A673 (cell line): ENCODE measurements around the gene PCSK6. TPM values are rescaled to one million over a fixed set of nuclear protein-coding genes. Genes with fewer than 3 reads are reported as not detected.
"Not testable (repeated sequence)": the region's sequence is repeated elsewhere in the genome, so short reads cannot be mapped to it uniquely, and the experiment has no call there.

Experiments
- BruUV-seq: library from RNA; stranded (reverse); fragments of 400-500 nt; replicated peaks from 2 replicates; lab custom pipeline; 2021; lab: Mats Ljungman, UMichigan
- CTCF ChIA-PET: fragments of 300-600 bp; sonication (Branson Sonifier 250); formaldehyde crosslinking; loops from one replicate; lab custom pipeline; 2022; ENCODE audit warnings: antibody characterized with exemption; lab: Charles Lee
- POLR2A ChIA-PET: fragments of 300-600 bp; sonication (Branson Sonifier 250); formaldehyde crosslinking; loops from one replicate; lab custom pipeline; 2022; ENCODE audit warnings: antibody characterized with exemption; ENCODE audit not compliant: low non-redundant PET; lab: Charles Lee
- DNase-seq: peaks from one replicate; pipeline ENCODE4 v3.0.0-alpha.2; 2015; ENCODE audit warnings: low spot score
- H3K27ac ChIP-seq: fragments of 200-600 bp; sonication (generic); 2 replicates; pipeline ENCODE4 v1.5.1; 2016; ENCODE audit warnings: mixed run types, low read depth, mild to moderate bottlenecking, mixed read lengths, antibody characterized with exemption, low read length; ENCODE audit not compliant: poor library complexity, severe bottlenecking
- H3K27me3 ChIP-seq: fragments of 200-600 bp; sonication (generic); replicated peaks from 2 replicates; pipeline ENCODE4 v1.6.1; 2017; ENCODE audit warnings: mixed run types, low read depth, mild to moderate bottlenecking, mixed read lengths, antibody characterized with exemption, low read length; ENCODE audit not compliant: insufficient read depth, poor library complexity
- H3K36me3 ChIP-seq: fragments of 200-600 bp; sonication (generic); 2 replicates; pipeline ENCODE4 v1.6.1; 2016; ENCODE audit warnings: mixed run types, mild to moderate bottlenecking, mixed read lengths, antibody characterized with exemption, low read length; ENCODE audit not compliant: insufficient read depth, poor library complexity, severe bottlenecking
- H3K4me1 ChIP-seq: fragments of 200-600 bp; sonication (generic); 2 replicates; pipeline ENCODE4 v1.6.1; 2017; ENCODE audit warnings: mixed run types, mild to moderate bottlenecking, mixed read lengths, antibody characterized with exemption, low read length; ENCODE audit not compliant: insufficient read depth, poor library complexity, severe bottlenecking
- H3K4me3 ChIP-seq: fragments of 200-600 bp; sonication (generic); 2 replicates; pipeline ENCODE4 v1.5.1; 2016; ENCODE audit warnings: low read depth, mixed run types, mild to moderate bottlenecking, mixed read lengths, low read length; ENCODE audit not compliant: poor library complexity, severe bottlenecking
- H3K9me3 ChIP-seq: fragments of 200-600 bp; sonication (generic); 2 replicates; pipeline ENCODE4 v1.6.1; 2016; ENCODE audit warnings: mixed run types, low read depth, mild to moderate bottlenecking, mixed read lengths, antibody characterized with exemption, low read length; ENCODE audit not compliant: poor library complexity, severe bottlenecking
- CTCF ChIP-seq: fragments of 300-800, 200-600 bp; sonication (generic); conservative IDR thresholded peaks from 2 replicates; pipeline ENCODE4 v1.5.1; 2017; ENCODE audit warnings: low read depth, mild to moderate bottlenecking, antibody characterized with exemption, low read length, moderate library complexity, mixed read lengths
- EZH2 ChIP-seq: fragments of 200-600 bp; sonication (generic); IDR thresholded peaks from 2 replicates; pipeline ENCODE4 v1.6.1; 2017; ENCODE audit warnings: borderline replicate concordance, low read depth, mild to moderate bottlenecking, mixed read lengths, antibody characterized with exemption, low read length; ENCODE audit not compliant: poor library complexity, severe bottlenecking
- intact Hi-C: fragments of 100-400 bp; cut with micrococcal nuclease; formaldehyde crosslinking; loops from one replicate; pipeline ENCODE4 v1.10.0; 2022; ENCODE audit not compliant: unreplicated experiment
- total RNA-seq: library from RNA; stranded (reverse); gene quantifications from 2 replicates; pipeline ENCODE4 v1.2.3, GENCODE V29; 2021

The PCSK6 gene
- total RNA-seq, 1 experiment from 2014 or later = 2.6 TPM

GRCh38 chr15:101288905-101289513, 200.5 kb downstream of the PCSK6 start:
- no peak overlapping the region for H3K4me3 ChIP-seq
- no TSS peak for BruUV-seq
- no peak overlapping the region for H3K27ac ChIP-seq
- peaks cover 10% of the 10 kb centered on the region for H3K4me1 ChIP-seq
- POLR2A ChIA-PET = no interaction called here
- CTCF ChIA-PET = interaction anchor here (0.6 kb wide), 2 partner anchors 353 to 439 kb away, joined by 3 to 17 read pairs; no protein-coding TSS in a partner anchor
- TF ChIP-seq CTCF (peak; percentile 73), EZH2 (no peak)
- peak; percentile 73 for DNase-seq
- H3K27me3 ChIP-seq = no peaks in the 10 kb centered on the region
- no peaks in the 10 kb centered on the region for H3K9me3 ChIP-seq
- intact Hi-C loops = no loop called here
- H3K36me3 ChIP-seq = peaks cover 76% of the 10 kb centered on the region

DNA sequence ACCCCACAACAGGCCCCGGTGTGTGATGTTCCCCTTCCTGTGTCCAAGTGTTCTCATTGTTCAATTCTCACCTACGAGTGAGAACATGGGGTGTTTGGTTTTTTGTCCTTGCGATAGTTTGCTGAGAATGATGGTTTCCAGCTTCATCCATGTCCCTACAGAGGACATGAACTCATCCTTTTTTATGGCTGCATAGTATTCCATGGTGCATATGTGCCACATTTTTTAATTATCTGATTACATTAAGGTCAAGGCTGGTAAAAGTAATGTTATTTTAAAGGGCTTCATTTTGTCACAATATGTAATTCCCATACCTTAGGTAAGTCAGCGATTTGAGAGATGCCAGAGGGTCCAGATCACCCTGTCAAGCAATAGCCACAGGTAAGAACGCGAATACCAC, 202.2 kb downstream of the PCSK6 start:
- H3K4me3 ChIP-seq, intact Hi-C loops, BruUV-seq, CTCF ChIA-PET, POLR2A ChIA-PET, H3K9me3 ChIP-seq, H3K27me3 ChIP-seq, H3K27ac ChIP-seq, H3K4me1 ChIP-seq, DNase-seq: not testable (repeated sequence)
- peaks cover 91% of the 10 kb centered on the region for H3K36me3 ChIP-seq

DNA sequence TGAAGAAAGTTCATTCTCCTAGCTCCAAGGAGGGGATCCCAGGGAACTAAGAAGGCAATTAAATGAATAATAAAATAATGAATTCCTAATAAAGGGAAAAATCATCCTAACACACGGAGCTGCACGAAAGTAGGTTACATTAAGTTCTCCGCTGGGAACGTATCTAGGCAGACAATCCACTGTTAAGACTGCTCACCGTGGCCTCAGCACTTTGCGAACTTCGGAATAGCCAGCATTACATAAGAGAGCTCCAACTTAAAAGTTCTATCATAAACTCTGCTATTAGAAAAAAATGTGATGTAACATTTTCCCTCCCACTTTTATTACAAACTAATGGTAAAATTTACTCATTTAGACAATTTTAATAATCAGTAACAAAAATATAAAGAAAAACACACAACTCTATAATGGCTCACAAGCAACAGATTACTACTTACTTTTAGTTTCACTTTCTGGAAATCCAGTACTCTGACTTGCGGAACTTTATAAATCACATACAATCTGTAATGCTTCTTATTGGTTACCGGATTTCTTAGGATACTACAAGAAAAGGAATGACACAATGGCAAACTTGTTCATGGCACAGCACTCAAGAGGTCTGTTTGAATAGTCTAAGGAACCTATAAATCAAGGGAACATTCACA, 202.9 kb downstream of the PCSK6 start:
- no peak overlapping the region for H3K4me3 ChIP-seq
- H3K27me3 ChIP-seq = no peaks in the 10 kb centered on the region
- POLR2A ChIA-PET = no interaction called here
- TF ChIP-seq EZH2 = no peak
- TF ChIP-seq CTCF = no peak
- intact Hi-C loops = no loop called here
- H3K36me3 ChIP-seq = peaks cover 91% of the 10 kb centered on the region
- H3K9me3 ChIP-seq = no peaks in the 10 kb centered on the region
- no peak overlapping the region for H3K27ac ChIP-seq
- no TSS peak for BruUV-seq
- CTCF ChIA-PET = no interaction called here
- no peak for DNase-seq
- H3K4me1 ChIP-seq = no peaks in the 10 kb centered on the region

DNA sequence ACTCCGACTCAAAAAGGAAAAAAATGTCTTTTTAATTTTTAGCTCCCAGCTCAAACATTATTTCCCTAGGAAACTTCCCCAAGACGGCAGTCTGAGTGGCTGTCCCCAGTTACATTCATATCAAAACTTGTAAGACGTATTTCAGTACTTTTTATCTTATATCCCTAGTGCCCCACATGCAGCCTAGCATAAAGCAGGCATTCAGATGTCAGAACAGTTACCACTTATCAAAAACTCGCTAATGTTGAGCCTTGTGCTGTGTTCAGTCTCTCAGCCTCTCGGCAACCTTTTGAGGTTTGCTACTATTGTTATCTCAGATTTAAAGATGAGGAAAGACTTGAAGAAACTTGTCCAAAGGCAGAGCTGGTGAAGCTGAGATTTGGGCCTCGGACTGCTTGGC, 205.6 kb downstream of the PCSK6 start:
- POLR2A ChIA-PET = interaction anchor here (0.6 kb wide), 1 partner anchor 179 kb away, joined by 3 read pairs; no protein-coding TSS in a partner anchor
- H3K36me3 ChIP-seq = peaks cover 87% of the 10 kb centered on the region

More for the DNA sequence above, 205.6 kb downstream of the PCSK6 start:
- CTCF ChIA-PET = no interaction called here
- Histone ChIP-seq H3K4me1 (no peaks in the 10 kb centered on the region), H3K4me3 (no peak overlapping the region), H3K27ac (no peak overlapping the region), H3K27me3 (no peaks in the 10 kb centered on the region), H3K9me3 (no peaks in the 10 kb centered on the region)
- no TSS peak for BruUV-seq
- intact Hi-C loops = no loop called here
- no peak for TF ChIP-seq CTCF
- no peak for TF ChIP-seq EZH2
- DNase-seq = no peak
